ENCODE data around the gene RFX2.

RFX2 gene

GRCh38 chr19:6000228-6000847 lies 110.0 kb downstream of the RFX2 start:
- FAIRE-seq (no peak), DNase-seq (ENCODE audit: insufficient read length, low spot score) (no peak)
- TF ChIP-seq CTCF (IDR thresholded peaks at IDR 0.05; ENCODE audit: insufficient read depth, missing control alignments), result no peak

DNA sequence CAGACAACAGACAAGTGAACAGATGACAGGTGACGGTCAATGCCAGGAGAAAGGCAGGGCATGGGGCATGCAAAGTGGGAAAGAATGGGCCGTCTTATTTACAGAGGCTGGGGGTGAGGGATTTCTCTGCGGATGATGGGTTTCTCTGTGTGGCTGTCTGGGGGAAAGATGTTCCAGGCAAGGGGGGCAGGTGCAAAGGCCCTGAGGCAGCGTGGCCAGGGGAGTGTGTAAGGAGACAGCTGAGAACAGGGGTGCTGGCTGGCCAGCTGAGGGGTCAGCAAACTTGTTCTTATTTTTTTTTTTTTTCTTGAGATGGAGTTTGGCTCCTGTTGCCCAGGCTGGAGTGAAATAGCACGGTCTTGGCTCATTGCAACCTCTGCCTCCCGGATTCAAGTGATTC lies 110.6 kb downstream of the RFX2 start:
- no peak for TF ChIP-seq CTCF (IDR thresholded peaks at IDR 0.05; ENCODE audit: insufficient read depth, missing control alignments)
- no peak for DNase-seq (ENCODE audit: insufficient read length, low spot score)
- no peak for FAIRE-seq

GRCh38 chr19:5997371-5997770 lies 112.9 kb downstream of the RFX2 start:
- TF ChIP-seq CTCF (IDR thresholded peaks at IDR 0.05; ENCODE audit: insufficient read depth, missing control alignments), result no peak
- DNase-seq (ENCODE audit: insufficient read length, low spot score), result no peak
- no peak for FAIRE-seq

GRCh38 chr19:5996623-5997320 lies 113.5 kb downstream of the RFX2 start:
- DNase-seq (ENCODE audit: insufficient read length, low spot score) (no peak), FAIRE-seq (no peak)
- no peak for TF ChIP-seq CTCF (IDR thresholded peaks at IDR 0.05; ENCODE audit: insufficient read depth, missing control alignments)

GRCh38 chr19:5996102-5996501 lies 114.2 kb downstream of the RFX2 start:
- FAIRE-seq, result no peak
- no peak for DNase-seq (ENCODE audit: insufficient read length, low spot score)
- TF ChIP-seq CTCF (IDR thresholded peaks at IDR 0.05; ENCODE audit: insufficient read depth, missing control alignments), result no peak

GRCh38 chr19:5995606-5996005 lies 114.7 kb downstream of the RFX2 start:
- DNase-seq (ENCODE audit: insufficient read length, low spot score) (no peak), FAIRE-seq (no peak)
- no peak for TF ChIP-seq CTCF (IDR thresholded peaks at IDR 0.05; ENCODE audit: insufficient read depth, missing control alignments)
